GM12878 (cell line): ENCODE data around the gene DEFB132. TPM values are rescaled to one million over a fixed set of nuclear protein-coding genes. Genes with fewer than 3 reads are reported as not detected.

Source experiments
- BHLHE40 ChIP-seq, 2 experiments: fragments of 450-650 bp in 1 of 2; IDR thresholded peaks; 2 replicates each; pipeline ENCODE4 v1.6.1; 2011 to 2017; ENCODE audit warnings: low read depth in 2 of 2, borderline replicate concordance in 1 of 2, improper control_type of control experiment in 1 of 2, low read length in 1 of 2, mild to moderate bottlenecking in 1 of 2
- CREM ChIP-seq: IDR thresholded peaks from 2 replicates; pipeline ENCODE4 v1.6.1; 2014; ENCODE audit warnings: antibody characterized with exemption, low read depth
- DPF2 ChIP-seq: fragments of 450-650 bp; IDR thresholded peaks from 2 replicates; pipeline ENCODE4 v1.6.1; 2017; ENCODE audit warnings: mild to moderate bottlenecking
- EED ChIP-seq: sonication (generic); IDR thresholded peaks from 2 replicates; pipeline ENCODE4 v1.6.1; 2016; ENCODE audit warnings: antibody characterized with exemption, low read depth
- KLF5 ChIP-seq: fragments of 450-650 bp; IDR thresholded peaks from 2 replicates; pipeline ENCODE4 v1.6.1; 2014; ENCODE audit warnings: mild to moderate bottlenecking; ENCODE audit not compliant: partially characterized antibody
- NFIC ChIP-seq: IDR thresholded peaks from 2 replicates; pipeline ENCODE4 v1.6.1; 2012; ENCODE audit warnings: low read depth, mild to moderate bottlenecking, inconsistent platforms, low read length, moderate library complexity
- NFYA ChIP-seq: IDR thresholded peaks from 2 replicates; pipeline ENCODE4 v1.6.1; 2011; ENCODE audit warnings: low read depth, mild to moderate bottlenecking, low read length, improper control_type of control experiment, borderline replicate concordance
- NR2C1 ChIP-seq: fragments of 450-650 bp; IDR thresholded peaks from 2 replicates; pipeline ENCODE4 v1.6.1; 2017; ENCODE audit warnings: antibody characterized with exemption, mild to moderate bottlenecking, moderate library complexity
- NR2F1 ChIP-seq: fragments of 450-650 bp; conservative IDR thresholded peaks from 2 replicates; pipeline ENCODE4 v1.6.1; 2017; ENCODE audit warnings: mild to moderate bottlenecking
- PKNOX1 ChIP-seq: fragments of 450-650 bp; IDR thresholded peaks from 2 replicates; pipeline ENCODE4 v1.6.1; 2016; ENCODE audit warnings: mild to moderate bottlenecking
- POLR2AphosphoS2 ChIP-seq: IDR thresholded peaks from 2 replicates; pipeline ENCODE4 v1.6.1; 2011; ENCODE audit warnings: low read depth, mild to moderate bottlenecking, low read length, improper control_type of control experiment, moderate library complexity
- SMARCA5 ChIP-seq: fragments of 450-650 bp; IDR thresholded peaks from 2 replicates; pipeline ENCODE4 v1.6.1; 2017; ENCODE audit warnings: mild to moderate bottlenecking
- SRF ChIP-seq, 2 experiments: IDR thresholded peaks; 2 replicates each; pipeline ENCODE4 v1.6.1; 2011; ENCODE audit warnings: low read depth in 2 of 2, low read length in 2 of 2, mild to moderate bottlenecking in 1 of 2, moderate library complexity in 1 of 2
- STAT1 ChIP-seq: fragments of 450-650 bp; conservative IDR thresholded peaks from 2 replicates; pipeline ENCODE4 v1.6.1; 2014; ENCODE audit warnings: antibody characterized with exemption, mild to moderate bottlenecking
- SUZ12 ChIP-seq: fragments of 200-600 bp; sonication (generic); IDR thresholded peaks from one replicate; pipeline ENCODE4 v1.6.1; 2018; ENCODE audit warnings: antibody characterized with exemption, mild to moderate bottlenecking; ENCODE audit not compliant: unreplicated experiment
- ZBTB33 ChIP-seq: fragments of 450-650 bp; IDR thresholded peaks from 2 replicates; pipeline ENCODE4 v1.6.1; 2017; ENCODE audit warnings: mild to moderate bottlenecking
- polyA plus RNA-seq, 11 experiments: library from polyadenylated mRNA; depleted of rRNA in 4 of 11; unstranded in 6 of 11; stranded (reverse) in 5 of 11; fragments of >200 nt; fragmentation: Nextera tagmentation in 4 of 11; fragmentation: Illumina TruSeq in 1 of 11; extraction: Ambion mirVana in 4 of 11; extraction: Trizol in 1 of 11; gene quantifications; 1 replicate in 1 of 11; 2 replicates in 10 of 11; pipeline versions ENCODE4 v1.2.1 to v1.2.3, GENCODE V29; 2011 to 2016; ENCODE audit warnings: inconsistent platforms in 2 of 11, missing spikeins in 2 of 11, low read depth in 1 of 11
- total RNA-seq, 4 experiments: library from RNA; depleted of rRNA in 3 of 4; stranded (reverse); fragments of >200 nt in 3 of 4; fragmentation: Illumina TruSeq in 1 of 4; extraction: Trizol in 1 of 4; gene quantifications; 2 replicates each; pipeline versions ENCODE4 v1.2.1 to v1.2.3, GENCODE V29; 2013 to 2021
- TF ChIP-seq, protein P1 (sequence below): fragments of 450-650 bp; IDR thresholded peaks from 2 replicates; pipeline ENCODE4 v1.6.1; 2016; ENCODE audit warnings: mild to moderate bottlenecking
- TF ChIP-seq, protein P2 (sequence below): fragments of 450-650 bp; IDR thresholded peaks from 2 replicates; pipeline ENCODE4 v1.6.1; 2014; ENCODE audit warnings: mild to moderate bottlenecking
- TF ChIP-seq, protein P3 (sequence below): fragments of 450-650 bp; IDR thresholded peaks from 2 replicates; pipeline ENCODE4 v1.6.1; 2017; ENCODE audit warnings: antibody characterized with exemption, mild to moderate bottlenecking, moderate library complexity

The DEFB132 gene
- total and polyA plus RNA-seq, 10 of the 15 experiments (the other 5 are each of a cell fraction or from before 2014, with no cell fraction given): not detected

GRCh38 chr20:297098-297924, 39.8 kb downstream of the DEFB132 start, which contains the start of gene ZCCHC3 (continued):
- TF ChIP-seq, protein P1, sequence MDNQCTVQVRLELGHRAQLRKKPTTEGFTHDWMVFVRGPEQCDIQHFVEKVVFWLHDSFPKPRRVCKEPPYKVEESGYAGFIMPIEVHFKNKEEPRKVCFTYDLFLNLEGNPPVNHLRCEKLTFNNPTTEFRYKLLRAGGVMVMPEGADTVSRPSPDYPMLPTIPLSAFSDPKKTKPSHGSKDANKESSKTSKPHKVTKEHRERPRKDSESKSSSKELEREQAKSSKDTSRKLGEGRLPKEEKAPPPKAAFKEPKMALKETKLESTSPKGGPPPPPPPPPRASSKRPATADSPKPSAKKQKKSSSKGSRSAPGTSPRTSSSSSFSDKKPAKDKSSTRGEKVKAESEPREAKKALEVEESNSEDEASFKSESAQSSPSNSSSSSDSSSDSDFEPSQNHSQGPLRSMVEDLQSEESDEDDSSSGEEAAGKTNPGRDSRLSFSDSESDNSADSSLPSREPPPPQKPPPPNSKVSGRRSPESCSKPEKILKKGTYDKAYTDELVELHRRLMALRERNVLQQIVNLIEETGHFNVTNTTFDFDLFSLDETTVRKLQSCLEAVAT: peak; percentile 46
- TF ChIP-seq, protein P2, sequence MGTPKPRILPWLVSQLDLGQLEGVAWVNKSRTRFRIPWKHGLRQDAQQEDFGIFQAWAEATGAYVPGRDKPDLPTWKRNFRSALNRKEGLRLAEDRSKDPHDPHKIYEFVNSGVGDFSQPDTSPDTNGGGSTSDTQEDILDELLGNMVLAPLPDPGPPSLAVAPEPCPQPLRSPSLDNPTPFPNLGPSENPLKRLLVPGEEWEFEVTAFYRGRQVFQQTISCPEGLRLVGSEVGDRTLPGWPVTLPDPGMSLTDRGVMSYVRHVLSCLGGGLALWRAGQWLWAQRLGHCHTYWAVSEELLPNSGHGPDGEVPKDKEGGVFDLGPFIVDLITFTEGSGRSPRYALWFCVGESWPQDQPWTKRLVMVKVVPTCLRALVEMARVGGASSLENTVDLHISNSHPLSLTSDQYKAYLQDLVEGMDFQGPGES: no peak
- TF ChIP-seq NFIC (peak; percentile 42; the same call in 1 of the 2 replicates), DPF2 (peak; percentile 79), BHLHE40 (IDR thresholded peaks at IDR 0.05; ENCODE audit: borderline replicate concordance in 1 of 2, low read depth in 2 of 2, low read length in 1 of 2) (peak; percentile 69 to 74; a peak in 2 of 4 replicates), ZBTB33 (no peak), EED (peak; percentile 79), SMARCA5 (0 out of 2 replicates have a peak, but pooled peaks have one; percentile 37), PKNOX1 (0 out of 2 replicates have a peak, but pooled peaks have one; percentile 20), STAT1 (0 out of 2 replicates have a peak, but pooled peaks have one; percentile 26), NFYA (no peak), CREM (peak; percentile 59; the same call in 1 of the 2 replicates), KLF5 (no peak), NR2F1 (peak; percentile 62; the same call in 1 of the 2 replicates), SRF (IDR thresholded peaks at IDR 0.05; ENCODE audit: low read depth in 2 of 2, low read length in 2 of 2) (peak in 1 of 2 experiments; percentile 0; a peak in 1 of 4 replicates), SUZ12 (no peak), NR2C1 (peak; percentile 48), POLR2AphosphoS2 (peak; percentile 43; the same call in 1 of the 2 replicates)
- TF ChIP-seq, protein P3, sequence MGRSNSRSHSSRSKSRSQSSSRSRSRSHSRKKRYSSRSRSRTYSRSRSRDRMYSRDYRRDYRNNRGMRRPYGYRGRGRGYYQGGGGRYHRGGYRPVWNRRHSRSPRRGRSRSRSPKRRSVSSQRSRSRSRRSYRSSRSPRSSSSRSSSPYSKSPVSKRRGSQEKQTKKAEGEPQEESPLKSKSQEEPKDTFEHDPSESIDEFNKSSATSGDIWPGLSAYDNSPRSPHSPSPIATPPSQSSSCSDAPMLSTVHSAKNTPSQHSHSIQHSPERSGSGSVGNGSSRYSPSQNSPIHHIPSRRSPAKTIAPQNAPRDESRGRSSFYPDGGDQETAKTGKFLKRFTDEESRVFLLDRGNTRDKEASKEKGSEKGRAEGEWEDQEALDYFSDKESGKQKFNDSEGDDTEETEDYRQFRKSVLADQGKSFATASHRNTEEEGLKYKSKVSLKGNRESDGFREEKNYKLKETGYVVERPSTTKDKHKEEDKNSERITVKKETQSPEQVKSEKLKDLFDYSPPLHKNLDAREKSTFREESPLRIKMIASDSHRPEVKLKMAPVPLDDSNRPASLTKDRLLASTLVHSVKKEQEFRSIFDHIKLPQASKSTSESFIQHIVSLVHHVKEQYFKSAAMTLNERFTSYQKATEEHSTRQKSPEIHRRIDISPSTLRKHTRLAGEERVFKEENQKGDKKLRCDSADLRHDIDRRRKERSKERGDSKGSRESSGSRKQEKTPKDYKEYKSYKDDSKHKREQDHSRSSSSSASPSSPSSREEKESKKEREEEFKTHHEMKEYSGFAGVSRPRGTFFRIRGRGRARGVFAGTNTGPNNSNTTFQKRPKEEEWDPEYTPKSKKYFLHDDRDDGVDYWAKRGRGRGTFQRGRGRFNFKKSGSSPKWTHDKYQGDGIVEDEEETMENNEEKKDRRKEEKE: no peak
